Activated CD8-positive, alpha-beta T cell treated with anti-CD3 and anti-CD28 coated beads for 36 hours (primary cell): ENCODE data around the gene SLC38A10. TPM values are rescaled to one million over a fixed set of nuclear protein-coding genes. Genes with fewer than 3 reads are reported as not detected.

ENCODE experiments used
- ATAC-seq: fragments of 200-7000 bp; cut with Tn5 transposase; one replicate; pipeline ENCODE4 v1.10.0; 2021; ENCODE audit warnings: mild to moderate bottlenecking, moderate library complexity
- CTCF ChIA-PET: fragments of 350-600 bp; sonication (Branson Sonifier 250); formaldehyde crosslinking; loops from one replicate; lab custom pipeline; 2021; ENCODE audit warnings: antibody characterized with exemption; lab: Charles Lee
- POLR2A ChIA-PET: fragments of 350-600 bp; sonication (Branson Sonifier 250); formaldehyde crosslinking; loops from one replicate; lab custom pipeline; 2021; ENCODE audit warnings: antibody characterized with exemption; lab: Charles Lee
- DNase-seq: peaks from one replicate; pipeline ENCODE4 v3.0.0-alpha.2; 2020
- H3K27ac Mint-ChIP-seq: one replicate; pipeline ENCODE4 v1.8.0; 2021; ENCODE audit warnings: mild to moderate bottlenecking, mixed read lengths
- H3K27me3 Mint-ChIP-seq: one replicate; pipeline ENCODE4 v1.8.0; 2021; ENCODE audit warnings: mixed read lengths
- H3K36me3 Mint-ChIP-seq: one replicate; pipeline ENCODE4 v1.8.0; 2021; ENCODE audit warnings: low read depth, mixed read lengths
- H3K4me1 Mint-ChIP-seq: one replicate; pipeline ENCODE4 v1.8.0; 2021; ENCODE audit warnings: low read depth, mixed read lengths
- H3K4me3 Mint-ChIP-seq: one replicate; pipeline ENCODE4 v1.8.0; 2021; ENCODE audit warnings: mild to moderate bottlenecking, moderate library complexity, mixed read lengths
- H3K9me3 Mint-ChIP-seq: one replicate; pipeline ENCODE4 v1.8.0; 2021; ENCODE audit warnings: mixed read lengths
- CTCF ChIP-seq: fragments of 200-600 bp; IDR thresholded peaks from one replicate; pipeline ENCODE4 v1.8.0; 2022; ENCODE audit warnings: antibody characterized with exemption, mild to moderate bottlenecking
- intact Hi-C: fragments of 100-400 bp; cut with micrococcal nuclease; formaldehyde crosslinking; loops from one replicate; pipeline ENCODE4 v1.10.0; 2022
- total RNA-seq, 2 experiments: library from RNA; stranded (reverse); gene quantifications; one replicate each; pipeline ENCODE4 v1.2.3, GENCODE V29; 2021

The SLC38A10 gene
- total RNA-seq, 2 experiments from 2014 or later = 42.7 to 45.4 TPM

GRCh38 chr17:81195941-81196495 lies 99.1 kb downstream of the SLC38A10 start:
- ChIA-PET CTCF (no interaction called here), POLR2A (no interaction called here)
- no peak for TF ChIP-seq CTCF
- no peaks in the 10 kb centered on the region for H3K9me3 Mint-ChIP-seq
- H3K27ac Mint-ChIP-seq = no peak overlapping the region
- no peaks in the 10 kb centered on the region for H3K4me1 Mint-ChIP-seq
- intact Hi-C loops = no loop called here
- DNase-seq (no peak), ATAC-seq (no peak)
- no peaks in the 10 kb centered on the region for H3K36me3 Mint-ChIP-seq
- no peak overlapping the region for H3K4me3 Mint-ChIP-seq
- no peaks in the 10 kb centered on the region for H3K27me3 Mint-ChIP-seq

Other genes with a start within 250 kb of the SLC38A10 start
- gene PVALEF, start 129.8 kb downstream of the SLC38A10 start, total RNA-seq = not detected
- under 1 TPM; 0.63 to 0.98 TPM for gene AATK, start 129.1 kb downstream of the SLC38A10 start, total RNA-seq
- gene CEP131, start 72.3 kb downstream of the SLC38A10 start, total RNA-seq = 10 to 100 TPM in 1 of 2 experiments, 1 to 10 TPM in 1; 7.9 to 10.9 TPM
- gene TEPSIN, start 56.3 kb downstream of the SLC38A10 start, total RNA-seq = 10 to 100 TPM; 28.2 to 32.2 TPM
- 10 to 100 TPM; 72.3 to 75.4 TPM for gene NDUFAF8, start 56.0 kb downstream of the SLC38A10 start, total RNA-seq
- gene BAHCC1, start 100.2 kb upstream of the SLC38A10 start, total RNA-seq = under 1 TPM; 0.40 to 0.65 TPM
- 1,000 to 10,000 TPM; 4,606 to 4,756 TPM for gene ACTG1, start 217.5 kb upstream of the SLC38A10 start, total RNA-seq
- under 1 TPM in 1 of 2 experiments, not detected in 1; 0.32 TPM for gene FSCN2, start 233.1 kb upstream of the SLC38A10 start, total RNA-seq